ENCODE results near the gene MTCL1.

- no peak for TF ChIP-seq POLR2A (IDR thresholded peaks at IDR 0.05)
- no peak for TF ChIP-seq CTCF (IDR thresholded peaks at IDR 0.05)
Observed at GRCh38 chr18:8744656-8745055, 39.3 kb downstream of the MTCL1 start.

All from adrenal gland (tissue), 5 donors.